Measurements from ENCODE around the gene UTP15. TPM values are rescaled to one million over a fixed set of nuclear protein-coding genes. Genes with fewer than 3 reads are reported as not detected.

UTP15 gene
- polyA plus RNA-seq, 1 donor: 10.9 TPM

DNA sequence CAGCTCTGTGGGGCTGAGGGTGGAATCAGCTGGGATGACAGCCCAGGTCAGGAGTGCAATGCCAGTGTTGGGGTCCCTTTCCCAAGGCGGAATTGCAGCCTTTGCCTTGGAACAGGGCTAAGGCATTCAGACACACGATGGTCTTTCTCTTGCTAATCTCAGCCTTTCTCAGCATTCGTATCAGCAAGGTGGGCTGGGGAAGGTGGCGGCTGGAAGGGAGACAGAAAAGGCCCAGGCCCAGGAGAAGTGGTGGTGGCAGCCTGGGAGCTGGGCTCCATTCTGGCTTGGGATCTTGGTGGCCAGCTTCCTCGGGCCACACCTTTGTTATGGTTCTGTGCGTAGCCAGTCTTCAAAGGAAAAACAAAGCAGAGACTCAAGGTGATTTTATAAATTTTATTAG lies 59.3 kb downstream of the UTP15 start:
- DNase-seq: no peak

DNA sequence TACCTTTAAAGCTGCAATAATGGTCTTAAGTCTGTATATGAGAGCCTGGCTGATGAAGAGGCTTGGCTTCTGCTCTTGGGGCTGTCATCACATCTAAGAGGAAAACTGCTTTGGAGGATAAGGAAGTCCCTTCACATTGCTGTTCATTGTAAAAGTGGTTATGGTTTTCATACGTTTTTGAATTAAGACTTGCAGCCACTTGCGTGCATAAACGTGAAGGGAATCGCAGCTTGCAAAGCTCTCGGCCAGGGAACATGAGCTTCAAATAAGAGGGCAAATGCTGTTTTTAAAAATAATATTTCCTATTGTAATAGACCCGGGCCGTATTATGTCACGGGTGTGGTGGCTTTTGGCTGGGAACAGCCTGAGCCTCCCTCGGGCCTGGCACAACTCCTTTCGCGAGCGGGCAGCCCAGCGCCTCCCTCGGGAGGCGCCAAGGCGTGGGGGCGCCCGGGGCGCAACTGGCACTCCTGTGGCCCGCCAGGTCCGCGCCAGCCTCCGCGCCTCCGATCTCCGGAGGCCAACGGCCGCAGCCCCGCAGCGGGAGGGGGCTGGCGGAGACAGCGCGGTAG lies 59.9 kb downstream of the UTP15 start:
- DNase-seq: peak; percentile 7

DNA sequence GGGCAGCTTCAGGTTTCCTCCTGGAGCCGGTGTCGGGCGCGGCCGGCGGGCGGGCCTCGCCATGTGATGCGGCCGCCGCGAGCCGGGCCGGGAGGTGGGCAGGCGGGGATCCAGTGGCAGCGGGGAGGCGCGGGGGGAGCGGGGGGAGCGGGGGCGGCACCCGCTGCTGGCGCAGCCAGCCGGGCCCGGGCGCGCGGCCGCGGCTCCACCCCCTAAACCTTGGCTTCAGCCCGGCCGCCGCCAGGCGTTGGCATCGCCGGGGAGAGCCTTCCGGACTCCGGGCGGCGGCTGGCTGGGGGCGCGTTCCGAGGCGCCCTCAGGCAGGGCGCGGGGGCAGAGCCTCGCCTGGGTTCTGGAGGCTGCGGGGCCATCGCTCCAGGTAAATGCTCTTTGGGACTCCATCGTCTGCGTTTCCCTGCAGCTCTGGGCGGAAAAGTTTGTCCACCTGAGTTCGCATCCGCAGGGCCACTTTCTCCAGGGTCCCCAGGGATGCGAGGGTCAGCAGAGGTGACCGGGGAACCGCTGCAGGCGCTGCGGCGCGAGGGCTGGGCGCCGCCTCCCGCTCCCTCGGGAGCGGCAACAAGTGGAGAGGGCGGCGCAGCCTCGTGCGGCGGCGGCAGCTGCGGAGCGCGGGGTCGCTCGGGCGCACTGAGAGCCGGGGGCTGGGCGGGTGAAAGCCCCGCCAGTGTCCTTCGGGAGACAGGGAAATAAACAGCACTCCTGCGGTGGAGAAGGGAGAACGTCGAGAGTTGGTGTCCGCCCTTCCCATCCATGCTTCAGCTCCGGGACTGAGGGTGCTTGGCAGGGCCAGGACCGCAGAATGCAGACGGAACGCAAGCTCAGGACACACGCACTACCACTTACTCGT lies 60.6 kb downstream of the UTP15 start, which contains the start of gene ARHGEF28:
TSS of gene ARHGEF28 (plus strand) at position 253 of the 868 bp plus-strand sequence. CDS start 58,656 bp downstream, outside the sequence.
- DNase-seq: peak; percentile 19

DNA sequence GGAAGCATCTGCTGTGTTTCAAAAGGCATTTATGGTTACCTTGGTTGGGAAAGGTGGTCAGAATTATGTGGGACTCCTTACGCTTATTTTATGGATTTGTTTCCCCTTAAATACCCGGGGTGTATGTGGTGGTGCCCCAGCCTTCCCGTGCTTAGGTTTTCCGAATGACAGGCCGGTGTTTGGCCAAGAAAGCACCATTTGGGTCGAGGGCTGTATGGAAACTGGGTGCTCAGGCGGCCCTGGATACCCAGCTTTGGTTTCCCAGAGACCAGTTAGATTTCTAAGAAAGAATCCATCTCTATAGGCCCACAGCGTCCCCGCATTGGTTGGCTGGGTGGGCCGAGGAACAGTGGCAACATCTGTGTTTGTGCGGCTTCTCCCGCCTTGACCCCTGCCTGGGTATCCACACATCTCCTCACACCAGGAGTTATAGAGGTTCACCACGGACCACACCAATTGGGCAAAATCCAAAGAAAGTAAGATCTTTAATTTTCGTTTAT lies 61.3 kb downstream of the UTP15 start:
- no peak for DNase-seq

- no peak for DNase-seq
Measured at GRCh38 chr5:73629456-73629855, 63.9 kb downstream of the UTP15 start.

DNA sequence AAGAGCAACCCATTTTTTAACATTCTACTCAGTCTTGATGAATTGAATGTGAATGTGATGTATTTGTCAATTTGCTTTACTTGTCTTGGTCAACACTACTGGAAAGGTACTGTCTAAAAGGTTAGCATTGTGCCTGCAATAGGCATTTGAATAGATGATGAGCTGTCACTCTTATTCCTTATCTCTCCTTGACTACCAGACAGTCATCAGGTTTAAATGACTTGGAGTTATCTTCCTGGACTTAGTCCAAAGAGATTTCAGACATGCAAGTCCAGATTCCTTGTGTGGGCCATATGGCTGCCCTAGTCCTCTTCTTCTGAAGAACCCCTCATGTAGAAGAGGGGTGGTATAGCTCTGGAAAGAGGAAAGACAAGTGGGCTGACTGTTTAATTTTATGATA lies 65.2 kb downstream of the UTP15 start:
- no peak for DNase-seq

- no peak for DNase-seq
Measured at GRCh38 chr5:73631500-73631899, 66.0 kb downstream of the UTP15 start.

Other genes with a start within 250 kb of the UTP15 start
- gene FOXD1, start 117.0 kb upstream of the UTP15 start, polyA plus RNA-seq (ENCODE audit: insufficient read length): 0.50 TPM
- gene BTF3, start 67.3 kb upstream of the UTP15 start, polyA plus RNA-seq (ENCODE audit: insufficient read length): 1,218 TPM
- gene ANKRA2, start 104 bp upstream of the UTP15 start, polyA plus RNA-seq (ENCODE audit: insufficient read length): 29.2 TPM
- 3.0 TPM for gene ARHGEF28, start 60.5 kb downstream of the UTP15 start, polyA plus RNA-seq (ENCODE audit: insufficient read length)

Data from hindlimb muscle (tissue), 1 donor.